GM12892 (cell line): Measurements from ENCODE around the gene HBE1.

Experiments used
- POLR2A ChIP-seq: IDR thresholded peaks from 2 replicates; pipeline ENCODE4 v1.6.1; 2011; ENCODE audit warnings: low read depth, low read length, control low read depth
- POLR2AphosphoS5 ChIP-seq: IDR thresholded peaks from 2 replicates; pipeline ENCODE4 v1.6.1; 2011; ENCODE audit warnings: low read depth, low read length, control low read depth
- TAF1 ChIP-seq: IDR thresholded peaks from 2 replicates; pipeline ENCODE4 v1.6.1; 2011; ENCODE audit warnings: low read depth, mild to moderate bottlenecking, control low read depth, low read length, borderline replicate concordance

DNA sequence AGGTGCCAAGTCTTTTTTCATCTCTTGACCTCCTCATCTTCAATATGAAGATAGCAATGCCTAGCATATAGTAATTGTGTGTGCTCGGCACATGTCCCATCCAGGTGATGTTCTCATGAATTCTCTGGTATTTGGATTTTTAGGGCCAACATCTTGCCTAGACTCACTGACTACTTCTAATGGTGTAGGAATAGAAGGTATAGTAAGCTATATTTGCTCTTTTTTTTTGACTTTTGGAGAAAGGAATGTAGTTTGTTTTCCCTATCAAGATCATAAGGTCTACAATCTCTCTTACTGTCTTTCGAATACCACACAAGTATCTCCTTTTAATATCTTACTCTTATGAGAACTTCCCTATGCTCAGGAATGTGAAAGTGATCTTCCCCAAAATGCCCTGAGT is 38.6 kb downstream of the HBE1 start:
- TF ChIP-seq POLR2A (no peak), POLR2AphosphoS5 (no peak), TAF1 (no peak)
